ENCODE data around the gene SLC24A3. TPM values are rescaled to one million over a fixed set of nuclear protein-coding genes. Genes with fewer than 3 reads are reported as not detected.

Gene SLC24A3
- polyA plus RNA-seq, 1 donor (not counting 4 experiments of a cell fraction or from before 2014, with no cell fraction given) = 0.17 TPM

DNA sequence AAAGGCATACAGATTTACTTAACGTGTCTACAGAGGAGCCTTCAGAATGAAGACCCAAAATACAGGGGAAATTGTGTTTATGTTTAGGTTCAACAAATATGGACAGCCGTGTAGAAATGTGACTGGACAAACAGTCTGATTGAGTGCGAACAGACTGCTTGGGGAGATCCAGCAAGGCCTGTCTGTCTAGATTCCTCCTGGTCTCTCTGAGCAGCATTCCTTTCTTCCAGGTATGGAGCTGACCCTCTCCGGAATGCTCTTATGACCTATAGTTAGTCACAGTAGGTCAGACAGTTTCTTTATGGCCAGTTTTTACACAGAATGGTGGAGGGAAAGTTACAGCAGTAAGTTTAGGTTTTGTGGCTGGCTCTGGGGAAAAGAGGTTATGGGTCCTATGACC is 554.6 kb downstream of the SLC24A3 start:
- no peak for DNase-seq (ENCODE audit: low read depth, low spot score)
- Histone ChIP-seq H3K9ac (ENCODE audit: control insufficient read depth, extremely low read depth, insufficient read depth, low read length) (no peak overlapping the region), H3K4me2 (ENCODE audit: control insufficient read depth, extremely low read depth, insufficient read depth, low read depth, low read length) (no peak overlapping the region), H3K27ac (ENCODE audit: control insufficient read depth, insufficient read depth, low read length) (no peak overlapping the region), H3K9me3 (ENCODE audit: control insufficient read depth, low read depth, low read length) (no peaks in the 10 kb centered on the region), H3K9me1 (ENCODE audit: control insufficient read depth, extremely low read depth, insufficient read depth, low read length) (no peaks in the 10 kb centered on the region), H3K27me3 (ENCODE audit: control insufficient read depth, extremely low read depth, insufficient read depth, low read length) (peaks cover 3% of the 10 kb centered on the region), H3K79me2 (ENCODE audit: control insufficient read depth, insufficient read depth, low read length) (no peaks in the 10 kb centered on the region), H4K20me1 (ENCODE audit: control insufficient read depth, extremely low read depth, insufficient read depth, low read length) (no peaks in the 10 kb centered on the region), H3K36me3 (ENCODE audit: control insufficient read depth in 2 of 2, extremely low read depth in 1 of 2, insufficient read depth in 2 of 2, low read length in 2 of 2) (no peaks in the 10 kb centered on the region), H2AFZ (ENCODE audit: control insufficient read depth, low read length) (no peak overlapping the region), H3K4me1 (ENCODE audit: control insufficient read depth, extremely low read depth, insufficient read depth, low read length) (no peaks in the 10 kb centered on the region), H3K4me3 (ENCODE audit: control insufficient read depth in 2 of 3, extremely low read depth in 1 of 3, insufficient read depth in 2 of 3, low read depth in 1 of 3, low read length in 3 of 3) (no peak overlapping the region)
- TF ChIP-seq EZH2 (IDR thresholded peaks at IDR 0.05; ENCODE audit: low read length) = no peak
- TF ChIP-seq, protein P1, sequence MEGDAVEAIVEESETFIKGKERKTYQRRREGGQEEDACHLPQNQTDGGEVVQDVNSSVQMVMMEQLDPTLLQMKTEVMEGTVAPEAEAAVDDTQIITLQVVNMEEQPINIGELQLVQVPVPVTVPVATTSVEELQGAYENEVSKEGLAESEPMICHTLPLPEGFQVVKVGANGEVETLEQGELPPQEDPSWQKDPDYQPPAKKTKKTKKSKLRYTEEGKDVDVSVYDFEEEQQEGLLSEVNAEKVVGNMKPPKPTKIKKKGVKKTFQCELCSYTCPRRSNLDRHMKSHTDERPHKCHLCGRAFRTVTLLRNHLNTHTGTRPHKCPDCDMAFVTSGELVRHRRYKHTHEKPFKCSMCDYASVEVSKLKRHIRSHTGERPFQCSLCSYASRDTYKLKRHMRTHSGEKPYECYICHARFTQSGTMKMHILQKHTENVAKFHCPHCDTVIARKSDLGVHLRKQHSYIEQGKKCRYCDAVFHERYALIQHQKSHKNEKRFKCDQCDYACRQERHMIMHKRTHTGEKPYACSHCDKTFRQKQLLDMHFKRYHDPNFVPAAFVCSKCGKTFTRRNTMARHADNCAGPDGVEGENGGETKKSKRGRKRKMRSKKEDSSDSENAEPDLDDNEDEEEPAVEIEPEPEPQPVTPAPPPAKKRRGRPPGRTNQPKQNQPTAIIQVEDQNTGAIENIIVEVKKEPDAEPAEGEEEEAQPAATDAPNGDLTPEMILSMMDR (optimal IDR thresholded peaks at IDR 0.05 in 1 of 3, IDR thresholded peaks at IDR 0.05 in 1 of 3, conservative IDR thresholded peaks at IDR 0.05 in 1 of 3; ENCODE audit: extremely low read depth in 1 of 3, insufficient read depth in 2 of 3, low read length in 3 of 3) = no peak
- dilution Hi-C loops (cut with MboI; ENCODE audit: extremely low pct_ligation_motif_present, low sequenced_read_pairs) = no loop called here
- FAIRE-seq = no peak

DNA sequence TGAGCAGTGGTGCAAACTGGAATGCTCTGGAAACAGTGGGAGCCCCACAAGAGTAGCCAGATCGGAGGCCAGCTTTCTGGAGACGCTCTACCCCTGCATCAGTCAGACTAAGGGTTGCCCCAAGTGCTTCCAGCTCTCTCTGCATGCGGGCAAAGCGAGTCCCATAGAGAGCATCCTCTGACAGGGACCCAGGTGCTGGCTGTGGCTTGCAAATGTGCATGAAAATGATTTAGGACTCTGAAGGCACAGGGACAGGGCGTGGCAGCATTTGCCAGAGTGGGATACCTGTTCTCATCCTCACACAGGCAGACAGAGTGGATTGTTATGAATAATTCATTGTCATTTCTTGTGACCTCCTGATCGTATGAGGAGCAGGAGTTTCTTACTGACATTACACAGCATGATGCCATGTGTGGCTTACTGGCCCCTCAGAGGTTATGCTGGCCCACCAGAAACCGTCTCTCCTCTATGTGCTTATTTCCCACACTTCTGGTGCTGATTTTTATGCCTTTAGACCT is 555.9 kb downstream of the SLC24A3 start:
- Histone ChIP-seq H3K79me2 (ENCODE audit: control insufficient read depth, insufficient read depth, low read length) (no peaks in the 10 kb centered on the region), H3K4me3 (ENCODE audit: control insufficient read depth in 2 of 3, extremely low read depth in 1 of 3, insufficient read depth in 2 of 3, low read depth in 1 of 3, low read length in 3 of 3) (no peak overlapping the region), H3K4me2 (ENCODE audit: control insufficient read depth, extremely low read depth, insufficient read depth, low read depth, low read length) (no peak overlapping the region), H3K4me1 (ENCODE audit: control insufficient read depth, extremely low read depth, insufficient read depth, low read length) (no peaks in the 10 kb centered on the region), H3K9me3 (ENCODE audit: control insufficient read depth, low read depth, low read length) (no peaks in the 10 kb centered on the region), H3K9ac (ENCODE audit: control insufficient read depth, extremely low read depth, insufficient read depth, low read length) (no peak overlapping the region), H4K20me1 (ENCODE audit: control insufficient read depth, extremely low read depth, insufficient read depth, low read length) (no peaks in the 10 kb centered on the region), H3K9me1 (ENCODE audit: control insufficient read depth, extremely low read depth, insufficient read depth, low read length) (no peaks in the 10 kb centered on the region), H2AFZ (ENCODE audit: control insufficient read depth, low read length) (no peak overlapping the region), H3K27me3 (ENCODE audit: control insufficient read depth, extremely low read depth, insufficient read depth, low read length) (peaks cover 3% of the 10 kb centered on the region), H3K27ac (ENCODE audit: control insufficient read depth, insufficient read depth, low read length) (no peak overlapping the region), H3K36me3 (ENCODE audit: control insufficient read depth in 2 of 2, extremely low read depth in 1 of 2, insufficient read depth in 2 of 2, low read length in 2 of 2) (no peaks in the 10 kb centered on the region)
- no peak for DNase-seq (ENCODE audit: low read depth, low spot score)
- dilution Hi-C loops (cut with MboI; ENCODE audit: extremely low pct_ligation_motif_present, low sequenced_read_pairs) = no loop called here
- TF ChIP-seq, protein P1 (optimal IDR thresholded peaks at IDR 0.05 in 1 of 3, IDR thresholded peaks at IDR 0.05 in 1 of 3, conservative IDR thresholded peaks at IDR 0.05 in 1 of 3; ENCODE audit: extremely low read depth in 1 of 3, insufficient read depth in 2 of 3, low read length in 3 of 3) = no peak
- TF ChIP-seq EZH2 (IDR thresholded peaks at IDR 0.05; ENCODE audit: low read length) = no peak
- no peak for FAIRE-seq
